ENCODE measurements around the gene RIT2. TPM values are rescaled to one million over a fixed set of nuclear protein-coding genes. Genes with fewer than 3 reads are reported as not detected.

RIT2 gene
- total RNA-seq, 3 donors from 2014 or later (not counting 1 experiment from before 2014, with no cell fraction given) = not detected

GRCh38 chr18:42920621-42921020, 194.9 kb downstream of the RIT2 start:
- intact Hi-C loops (cut with micrococcal nuclease) = no loop called here
- Histone ChIP-seq H3K27ac (ENCODE audit: low read length) (no peak overlapping the region), H3K4me3 (ENCODE audit: low read length) (no peak overlapping the region), H3K4me1 (ENCODE audit: control insufficient read depth, insufficient read depth, low read length) (no peaks in the 10 kb centered on the region), H3K9me3 (ENCODE audit: control insufficient read depth, insufficient read depth, low read length) (no peaks in the 10 kb centered on the region), H3K27me3 (ENCODE audit: control insufficient read depth, insufficient read depth, low read length) (no peaks in the 10 kb centered on the region), H3K36me3 (ENCODE audit: control insufficient read depth, insufficient read depth, low read length) (no peaks in the 10 kb centered on the region)
- DNase-seq (no peak), ATAC-seq (no peak)
- TF ChIP-seq, protein P1, sequence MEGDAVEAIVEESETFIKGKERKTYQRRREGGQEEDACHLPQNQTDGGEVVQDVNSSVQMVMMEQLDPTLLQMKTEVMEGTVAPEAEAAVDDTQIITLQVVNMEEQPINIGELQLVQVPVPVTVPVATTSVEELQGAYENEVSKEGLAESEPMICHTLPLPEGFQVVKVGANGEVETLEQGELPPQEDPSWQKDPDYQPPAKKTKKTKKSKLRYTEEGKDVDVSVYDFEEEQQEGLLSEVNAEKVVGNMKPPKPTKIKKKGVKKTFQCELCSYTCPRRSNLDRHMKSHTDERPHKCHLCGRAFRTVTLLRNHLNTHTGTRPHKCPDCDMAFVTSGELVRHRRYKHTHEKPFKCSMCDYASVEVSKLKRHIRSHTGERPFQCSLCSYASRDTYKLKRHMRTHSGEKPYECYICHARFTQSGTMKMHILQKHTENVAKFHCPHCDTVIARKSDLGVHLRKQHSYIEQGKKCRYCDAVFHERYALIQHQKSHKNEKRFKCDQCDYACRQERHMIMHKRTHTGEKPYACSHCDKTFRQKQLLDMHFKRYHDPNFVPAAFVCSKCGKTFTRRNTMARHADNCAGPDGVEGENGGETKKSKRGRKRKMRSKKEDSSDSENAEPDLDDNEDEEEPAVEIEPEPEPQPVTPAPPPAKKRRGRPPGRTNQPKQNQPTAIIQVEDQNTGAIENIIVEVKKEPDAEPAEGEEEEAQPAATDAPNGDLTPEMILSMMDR (IDR thresholded peaks at IDR 0.05) = no peak
- Mint-ChIP-seq H3K9me3 (peaks cover 5 to 11% of the 10 kb centered on the region in 2 donors), H3K27me3 (ENCODE audit: low read depth in 2 of 2) (no peaks in the 10 kb centered on the region), H3K27ac (no peak overlapping the region), H3K4me3 (no peak overlapping the region), H3K36me3 (no peaks in the 10 kb centered on the region), H3K4me1 (no peaks in the 10 kb centered on the region)
- 44% methylated on average over 1 of the region's 1 CpG for WGBS (ENCODE audit: insufficient coverage)

GRCh38 chr18:42915299-42915698, 200.2 kb downstream of the RIT2 start:
- DNase-seq (no peak), ATAC-seq (no peak)
- intact Hi-C loops (cut with micrococcal nuclease) = no loop called here
- H3K36me3 Mint-ChIP-seq = no peaks in the 10 kb centered on the region
- Histone ChIP-seq H3K27ac (ENCODE audit: low read length) (no peak overlapping the region), H3K9me3 (ENCODE audit: control insufficient read depth, insufficient read depth, low read length) (no peaks in the 10 kb centered on the region), H3K36me3 (ENCODE audit: control insufficient read depth, insufficient read depth, low read length) (no peaks in the 10 kb centered on the region), H3K27me3 (ENCODE audit: control insufficient read depth, insufficient read depth, low read length) (no peaks in the 10 kb centered on the region), H3K4me1 (ENCODE audit: control insufficient read depth, insufficient read depth, low read length) (no peaks in the 10 kb centered on the region), H3K4me3 (ENCODE audit: low read length) (no peak overlapping the region)
- H3K27ac Mint-ChIP-seq = no peak overlapping the region
- H3K4me1 Mint-ChIP-seq = no peaks in the 10 kb centered on the region
- 80% methylated on average over 1 of the region's 2 CpGs for WGBS (ENCODE audit: insufficient coverage)
- TF ChIP-seq, protein P1 (IDR thresholded peaks at IDR 0.05) = no peak
- no peak overlapping the region for H3K4me3 Mint-ChIP-seq
- no peaks in the 10 kb centered on the region for H3K27me3 Mint-ChIP-seq (ENCODE audit: low read depth in 2 of 2)
- peaks cover 6 to 14% of the 10 kb centered on the region in 2 donors for H3K9me3 Mint-ChIP-seq

GRCh38 chr18:42914476-42914875, 201.0 kb downstream of the RIT2 start:
- intact Hi-C loops (cut with micrococcal nuclease) = no loop called here
- Histone ChIP-seq H3K9me3 (ENCODE audit: control insufficient read depth, insufficient read depth, low read length) (no peaks in the 10 kb centered on the region), H3K4me3 (ENCODE audit: low read length) (no peak overlapping the region), H3K27ac (ENCODE audit: low read length) (no peak overlapping the region), H3K4me1 (ENCODE audit: control insufficient read depth, insufficient read depth, low read length) (no peaks in the 10 kb centered on the region), H3K36me3 (ENCODE audit: control insufficient read depth, insufficient read depth, low read length) (no peaks in the 10 kb centered on the region), H3K27me3 (ENCODE audit: control insufficient read depth, insufficient read depth, low read length) (no peaks in the 10 kb centered on the region)
- Mint-ChIP-seq H3K27ac (no peak overlapping the region), H3K4me1 (no peaks in the 10 kb centered on the region), H3K27me3 (ENCODE audit: low read depth in 2 of 2) (no peaks in the 10 kb centered on the region), H3K4me3 (no peak overlapping the region), H3K36me3 (no peaks in the 10 kb centered on the region), H3K9me3 (peaks cover 7 to 15% of the 10 kb centered on the region in 2 donors)
- no CpG with 5 or more reads among the region's 1 CpG for WGBS (ENCODE audit: insufficient coverage)
- ATAC-seq = no peak
- no peak for DNase-seq
- TF ChIP-seq, protein P1 (IDR thresholded peaks at IDR 0.05) = no peak

DNA sequence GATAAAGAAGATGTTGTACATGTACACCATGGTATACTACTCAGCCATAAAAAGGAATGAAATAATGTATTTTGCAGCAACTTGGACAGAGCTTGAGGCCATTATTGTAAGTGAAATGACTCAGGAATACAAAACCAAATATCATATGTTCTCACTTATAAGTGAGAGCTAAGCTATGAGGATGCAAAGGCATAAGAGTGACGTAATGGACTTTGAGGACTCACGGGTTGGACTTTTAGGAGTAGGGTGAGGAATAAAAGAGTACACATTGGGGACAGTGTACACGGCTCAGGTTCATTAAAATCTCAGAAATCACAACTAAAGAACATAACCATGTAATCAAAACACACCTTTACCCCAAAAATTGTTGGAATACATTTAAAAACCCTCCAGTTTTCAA, 206.4 kb downstream of the RIT2 start:
- no peaks in the 10 kb centered on the region for H3K27me3 Mint-ChIP-seq (ENCODE audit: low read depth in 2 of 2)
- intact Hi-C loops (cut with micrococcal nuclease) = no loop called here
- 100% methylated on average over 1 of the region's 3 CpGs for WGBS (ENCODE audit: insufficient coverage)
- Histone ChIP-seq H3K9me3 (ENCODE audit: control insufficient read depth, insufficient read depth, low read length) (no peaks in the 10 kb centered on the region), H3K4me1 (ENCODE audit: control insufficient read depth, insufficient read depth, low read length) (no peaks in the 10 kb centered on the region), H3K36me3 (ENCODE audit: control insufficient read depth, insufficient read depth, low read length) (no peaks in the 10 kb centered on the region), H3K27ac (ENCODE audit: low read length) (no peak overlapping the region), H3K4me3 (ENCODE audit: low read length) (no peak overlapping the region), H3K27me3 (ENCODE audit: control insufficient read depth, insufficient read depth, low read length) (no peaks in the 10 kb centered on the region)
- ATAC-seq = no peak
- TF ChIP-seq, protein P1 (IDR thresholded peaks at IDR 0.05) = no peak
- no peak overlapping the region for H3K4me3 Mint-ChIP-seq
- no peak overlapping the region for H3K27ac Mint-ChIP-seq
- peaks cover 8% of the 10 kb centered on the region for H3K36me3 Mint-ChIP-seq
- peaks cover 17 to 18% of the 10 kb centered on the region in 2 donors for H3K9me3 Mint-ChIP-seq
- H3K4me1 Mint-ChIP-seq = no peaks in the 10 kb centered on the region
- no peak for DNase-seq

All from natural killer cell (primary cell).